ENCODE results near the gene TANC1.

The TANC1 gene

DNA sequence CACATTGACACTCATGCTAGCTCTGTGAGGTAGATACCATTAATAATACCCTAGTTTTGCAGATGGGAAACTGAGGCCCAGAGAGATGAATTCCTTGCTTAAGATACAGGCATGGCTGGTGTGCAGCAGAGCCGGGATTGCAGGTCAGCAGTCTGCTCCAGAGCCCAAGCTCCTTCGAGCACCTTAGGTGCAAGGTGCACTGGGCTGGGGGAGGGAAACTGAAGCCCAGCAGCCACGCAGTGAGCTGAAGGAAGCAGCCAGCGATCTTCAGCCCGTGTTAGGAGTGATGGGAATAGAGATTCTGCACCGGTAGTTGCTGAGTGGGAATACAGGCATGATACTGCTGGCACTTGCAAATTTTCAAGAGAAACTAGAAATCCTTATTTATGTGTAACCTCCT, 50.6 kb downstream of the TANC1 start:
- TF ChIP-seq, protein P1, sequence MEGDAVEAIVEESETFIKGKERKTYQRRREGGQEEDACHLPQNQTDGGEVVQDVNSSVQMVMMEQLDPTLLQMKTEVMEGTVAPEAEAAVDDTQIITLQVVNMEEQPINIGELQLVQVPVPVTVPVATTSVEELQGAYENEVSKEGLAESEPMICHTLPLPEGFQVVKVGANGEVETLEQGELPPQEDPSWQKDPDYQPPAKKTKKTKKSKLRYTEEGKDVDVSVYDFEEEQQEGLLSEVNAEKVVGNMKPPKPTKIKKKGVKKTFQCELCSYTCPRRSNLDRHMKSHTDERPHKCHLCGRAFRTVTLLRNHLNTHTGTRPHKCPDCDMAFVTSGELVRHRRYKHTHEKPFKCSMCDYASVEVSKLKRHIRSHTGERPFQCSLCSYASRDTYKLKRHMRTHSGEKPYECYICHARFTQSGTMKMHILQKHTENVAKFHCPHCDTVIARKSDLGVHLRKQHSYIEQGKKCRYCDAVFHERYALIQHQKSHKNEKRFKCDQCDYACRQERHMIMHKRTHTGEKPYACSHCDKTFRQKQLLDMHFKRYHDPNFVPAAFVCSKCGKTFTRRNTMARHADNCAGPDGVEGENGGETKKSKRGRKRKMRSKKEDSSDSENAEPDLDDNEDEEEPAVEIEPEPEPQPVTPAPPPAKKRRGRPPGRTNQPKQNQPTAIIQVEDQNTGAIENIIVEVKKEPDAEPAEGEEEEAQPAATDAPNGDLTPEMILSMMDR (conservative IDR thresholded peaks at IDR 0.05; ENCODE audit: low read depth, low read length), result no peak
- DNase-seq (ENCODE audit: low read depth), result no peak
- H3K4me3 ChIP-seq (ENCODE audit: low read length), result no peak overlapping the region

DNA sequence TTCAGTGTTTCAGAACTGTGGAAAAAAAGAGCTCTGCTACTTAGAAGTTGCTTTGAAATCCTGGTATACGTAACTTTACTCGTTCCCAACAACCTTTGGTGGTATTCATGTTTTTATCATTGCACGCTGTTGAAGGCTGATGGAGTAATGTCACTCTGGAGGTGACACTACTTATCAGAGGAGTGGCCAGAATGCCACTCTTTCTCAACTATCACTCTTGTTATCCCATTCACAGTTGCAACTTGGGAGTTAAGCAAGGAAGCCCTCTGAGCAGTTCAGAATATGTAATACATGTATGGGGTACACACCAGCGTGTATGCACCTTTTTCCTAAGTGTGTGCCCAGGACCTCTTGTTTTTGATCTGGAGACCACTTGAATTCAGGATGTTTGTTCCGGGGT, 53.6 kb downstream of the TANC1 start:
- no peak overlapping the region for H3K4me3 ChIP-seq (ENCODE audit: low read length)
- DNase-seq (ENCODE audit: low read depth), result no peak
- TF ChIP-seq, protein P1 (conservative IDR thresholded peaks at IDR 0.05; ENCODE audit: low read depth, low read length), result no peak

DNA sequence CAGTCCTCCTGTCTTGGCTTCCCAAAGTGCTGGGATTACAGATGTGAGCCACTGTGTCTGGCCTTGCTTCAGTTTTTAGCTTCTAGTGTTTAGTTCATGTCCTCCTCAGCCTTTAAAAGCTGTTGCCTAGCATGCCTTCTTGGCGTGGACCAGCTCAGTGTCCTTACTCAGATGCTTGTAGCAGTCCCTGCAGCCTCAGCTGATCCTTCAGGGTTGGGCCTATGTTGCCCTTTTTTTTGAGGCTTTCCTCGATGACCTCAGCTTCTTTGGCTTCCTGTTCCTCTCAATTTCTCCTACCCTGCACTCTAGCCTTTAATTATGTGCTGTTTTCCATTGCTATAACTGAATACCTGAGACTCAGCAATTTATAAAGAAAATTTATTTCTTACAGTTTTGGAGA, 57.7 kb downstream of the TANC1 start:
- H3K4me3 ChIP-seq (ENCODE audit: low read length), result no peak overlapping the region
- no peak for DNase-seq (ENCODE audit: low read depth)
- TF ChIP-seq, protein P1 (conservative IDR thresholded peaks at IDR 0.05; ENCODE audit: low read depth, low read length), result no peak

DNA sequence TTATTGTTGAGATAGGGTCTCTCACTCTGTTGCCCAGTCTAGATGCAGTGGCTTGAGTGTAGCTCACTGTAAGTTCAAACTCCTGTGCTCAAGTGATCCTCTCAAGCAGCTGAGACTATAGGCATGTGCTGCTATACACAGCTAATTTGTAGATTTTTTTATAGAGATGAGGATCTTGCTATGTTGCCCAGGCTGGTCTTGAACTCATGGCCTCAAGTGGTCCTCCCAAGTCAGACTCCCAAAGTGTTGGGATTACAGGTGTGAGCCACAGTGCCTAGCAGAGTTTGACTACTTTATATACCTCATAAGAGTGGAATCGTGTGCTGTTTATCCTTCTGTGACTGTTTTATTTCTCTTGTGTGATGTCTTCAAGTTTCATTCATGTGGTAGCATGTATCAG, 60.3 kb downstream of the TANC1 start:
- no peak for DNase-seq (ENCODE audit: low read depth)
- TF ChIP-seq, protein P1 (conservative IDR thresholded peaks at IDR 0.05; ENCODE audit: low read depth, low read length), result no peak
- no peak overlapping the region for H3K4me3 ChIP-seq (ENCODE audit: low read length)

DNA sequence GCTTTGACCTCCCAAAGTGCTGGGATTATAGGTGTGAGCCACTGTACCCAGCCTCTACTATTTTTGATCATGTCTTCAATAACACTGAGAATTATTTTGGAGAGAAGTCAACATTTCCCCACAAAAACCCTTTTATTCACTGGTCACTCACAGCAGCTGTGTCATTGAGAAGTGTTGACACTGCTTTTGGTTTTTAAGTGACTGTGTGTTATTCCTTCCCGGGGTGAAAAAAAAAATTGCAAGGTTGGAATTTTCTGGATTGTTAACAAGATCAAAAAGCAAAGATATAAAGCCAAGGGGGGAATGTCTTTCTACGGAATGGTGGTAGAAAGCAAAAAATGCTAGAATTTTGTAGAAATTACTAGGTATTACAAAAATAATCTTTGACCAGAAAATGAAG, 61.5 kb downstream of the TANC1 start:
- TF ChIP-seq, protein P1 (conservative IDR thresholded peaks at IDR 0.05; ENCODE audit: low read depth, low read length), result no peak
- no peak for DNase-seq (ENCODE audit: low read depth)
- H3K4me3 ChIP-seq (ENCODE audit: low read length), result no peak overlapping the region

DNA sequence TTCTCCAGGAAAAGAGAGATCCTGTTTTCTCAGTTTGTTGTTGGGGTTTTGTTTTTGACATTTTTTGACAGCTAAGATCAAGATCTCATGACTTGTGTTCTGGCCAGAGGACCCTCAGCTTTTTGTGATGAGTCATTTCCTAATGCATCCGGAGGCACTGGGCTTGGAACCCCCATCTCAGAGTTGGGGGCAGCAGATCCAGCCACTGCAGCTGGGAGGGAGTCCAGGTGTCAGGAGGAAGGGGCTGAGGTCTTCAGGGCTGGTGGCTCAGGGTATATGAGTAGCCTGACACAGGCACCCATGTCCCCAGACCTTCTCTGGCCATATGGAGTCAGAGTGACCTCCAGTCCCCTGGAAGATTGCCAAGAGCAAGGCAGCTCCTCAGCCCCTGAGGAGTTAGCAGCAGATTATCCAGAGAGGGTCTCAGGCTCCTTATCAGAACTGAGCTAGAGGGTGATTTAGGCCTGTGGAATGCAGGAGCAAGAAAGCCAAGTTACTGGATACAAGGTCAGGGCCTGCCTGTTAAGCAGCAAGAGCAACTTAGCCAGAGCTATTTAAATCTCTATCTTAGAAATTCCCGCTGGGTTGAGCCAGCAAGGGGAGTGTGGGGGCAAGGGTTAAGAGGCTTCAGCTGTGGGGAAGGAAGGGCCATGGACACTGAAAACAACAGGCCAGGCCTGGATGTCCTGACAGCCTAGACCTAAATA, 62.4 kb downstream of the TANC1 start:
- TF ChIP-seq, protein P1 (conservative IDR thresholded peaks at IDR 0.05; ENCODE audit: low read depth, low read length), result no peak
- DNase-seq (ENCODE audit: low read depth), result peak; percentile 96
- peak overlapping the region; percentile 5 for H3K4me3 ChIP-seq (ENCODE audit: low read length)

DNA sequence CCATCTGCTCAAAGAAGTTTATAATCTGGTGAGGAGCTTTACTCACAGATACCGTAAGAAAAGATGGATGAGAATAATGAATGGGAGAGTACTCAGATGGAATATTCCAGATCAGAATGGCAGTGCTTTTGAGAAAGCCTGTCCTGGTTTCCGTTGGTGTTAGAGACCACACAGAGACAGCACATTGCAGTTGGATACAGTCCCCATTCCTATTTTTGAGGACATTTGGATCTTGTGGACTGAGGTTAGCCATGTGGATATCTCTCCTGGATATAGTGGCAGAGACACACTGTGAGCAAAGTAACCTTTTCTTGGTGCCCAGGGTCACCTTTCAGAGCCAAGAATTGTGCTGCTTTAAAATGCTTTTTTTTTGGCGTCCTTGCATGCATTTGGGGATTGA, 63.7 kb downstream of the TANC1 start:
- DNase-seq (ENCODE audit: low read depth), result no peak
- TF ChIP-seq, protein P1 (conservative IDR thresholded peaks at IDR 0.05; ENCODE audit: low read depth, low read length), result no peak
- no peak overlapping the region for H3K4me3 ChIP-seq (ENCODE audit: low read length)

All from retinal pigment epithelial cell (primary cell).